OCI-LY1 (cell line): ENCODE measurements around the gene PCDHGA2.
"Not testable (repeated sequence)": the region's sequence is repeated elsewhere in the genome, so short reads cannot be mapped to it uniquely, and the experiment has no call there.

Source experiments
- H2AFZ ChIP-seq: fragments of 200-600 bp; sonication (generic), shearing (Covaris generic); 2 replicates; pipeline ENCODE4 v1.6.0; 2014; ENCODE audit warnings: antibody characterized with exemption, mild to moderate bottlenecking, low read length
- H3F3A ChIP-seq: fragments of 200-600 bp; sonication (generic), shearing (Covaris generic); 2 replicates; pipeline ENCODE4 v1.6.0; 2014; ENCODE audit warnings: mild to moderate bottlenecking, antibody characterized with exemption, low read length, moderate library complexity; ENCODE audit not compliant: insufficient read depth
- H3K27ac ChIP-seq: fragments of 200-600 bp; sonication (generic); 2 replicates; pipeline ENCODE4 v1.5.1; 2014; ENCODE audit warnings: low read length, mixed run types, mild to moderate bottlenecking, low read depth; ENCODE audit not compliant: poor library complexity, severe bottlenecking
- H3K27me3 ChIP-seq: fragments of 200-600 bp; sonication (generic); 2 replicates; pipeline ENCODE4 v1.6.0; 2014; ENCODE audit warnings: antibody characterized with exemption, mild to moderate bottlenecking, low read length, moderate library complexity; ENCODE audit not compliant: insufficient read depth
- H3K36me3 ChIP-seq: fragments of 200-600 bp; sonication (generic); 2 replicates; pipeline ENCODE4 v1.6.1; 2014; ENCODE audit warnings: mild to moderate bottlenecking, antibody characterized with exemption, low read length, moderate library complexity, mixed read lengths; ENCODE audit not compliant: insufficient read depth
- H3K4me1 ChIP-seq: fragments of 200-600 bp; sonication (generic); 2 replicates; pipeline ENCODE4 v1.5.1; 2014; ENCODE audit warnings: mild to moderate bottlenecking, low read length, moderate library complexity; ENCODE audit not compliant: insufficient read depth, severe bottlenecking
- H3K4me2 ChIP-seq: fragments of 200-600 bp; sonication (generic), shearing (Covaris generic); 2 replicates; pipeline ENCODE4 v1.6.1; 2014; ENCODE audit warnings: low read length
- H3K4me3 ChIP-seq: fragments of 200-600 bp; sonication (generic); 2 replicates; pipeline ENCODE4 v1.5.1; 2014; ENCODE audit warnings: low read length, low read depth, mild to moderate bottlenecking, mixed read lengths; ENCODE audit not compliant: poor library complexity, severe bottlenecking
- H3K79me2 ChIP-seq: fragments of 200-600 bp; shearing (Covaris generic); 2 replicates; pipeline ENCODE4 v1.6.1; 2016; ENCODE audit warnings: mixed run types, low read length, mixed read lengths; ENCODE audit not compliant: insufficient read depth
- H3K9ac ChIP-seq: fragments of 200-600 bp; sonication (generic), shearing (Covaris generic); 2 replicates; pipeline ENCODE4 v1.6.1; 2014; ENCODE audit warnings: mild to moderate bottlenecking, low read length, mixed read lengths
- H3K9me2 ChIP-seq: fragments of 200-600 bp; sonication (generic), shearing (Covaris generic); 2 replicates; pipeline ENCODE4 v1.6.1; 2014; ENCODE audit warnings: low read depth, mild to moderate bottlenecking, low read length, mixed read lengths
- H3K9me3 ChIP-seq: fragments of 200-600 bp; shearing (Covaris generic); 2 replicates; pipeline ENCODE4 v1.6.1; 2014; ENCODE audit warnings: low read length, mixed read lengths
- H4K20me1 ChIP-seq: fragments of 200-600 bp; sonication (generic), shearing (Covaris generic); 2 replicates; pipeline ENCODE4 v1.6.0; 2016; ENCODE audit warnings: mild to moderate bottlenecking, low read length; ENCODE audit not compliant: insufficient read depth
- CTCF ChIP-seq: fragments of 200-600 bp; sonication (generic), shearing (Covaris generic); IDR thresholded peaks from 2 replicates; pipeline ENCODE4 v1.5.1; 2017; ENCODE audit warnings: mild to moderate bottlenecking, antibody characterized with exemption, low read length, moderate library complexity, mixed read lengths
- EZH2 ChIP-seq: fragments of 200-600 bp; sonication (generic), shearing (Covaris generic); IDR thresholded peaks from 2 replicates; pipeline ENCODE4 v1.8.0; 2017; ENCODE audit warnings: borderline replicate concordance, mixed run types, mild to moderate bottlenecking, antibody characterized with exemption, low read length, moderate library complexity, mixed read lengths

Gene PCDHGA2

GRCh38 chr5:141374627-141375026, 36.1 kb downstream of the PCDHGA2 start:
- Histone ChIP-seq H3K9ac (no peak overlapping the region), H3K4me3 (no peak overlapping the region), H3K9me3 (peaks cover 19% of the 10 kb centered on the region), H3K4me1 (no peaks in the 10 kb centered on the region), H3K9me2 (no peaks in the 10 kb centered on the region), H3K4me2 (no peak overlapping the region), H3K27me3 (no peaks in the 10 kb centered on the region), H3K36me3 (no peaks in the 10 kb centered on the region), H3K27ac (no peak overlapping the region), H2AFZ (no peak overlapping the region), H3K79me2 (no peaks in the 10 kb centered on the region), H4K20me1 (no peaks in the 10 kb centered on the region), H3F3A (0 out of 2 replicates have a peak, but pooled peaks cover 3% of the 10 kb centered on the region)
- TF ChIP-seq EZH2 = no peak
- TF ChIP-seq CTCF = no peak

GRCh38 chr5:141375444-141376155, 37.0 kb downstream of the PCDHGA2 start:
- not testable (repeated sequence) for H3K27me3 ChIP-seq, H3K27ac ChIP-seq, H4K20me1 ChIP-seq, H3K4me3 ChIP-seq, H3F3A ChIP-seq, H3K4me1 ChIP-seq, H3K36me3 ChIP-seq, H3K9me2 ChIP-seq, H2AFZ ChIP-seq, H3K79me2 ChIP-seq, H3K4me2 ChIP-seq, H3K9ac ChIP-seq
- H3K9me3 ChIP-seq = peaks cover 19% of the 10 kb centered on the region

- no peak for TF ChIP-seq EZH2
- TF ChIP-seq CTCF = no peak
- Histone ChIP-seq H3K9me2 (no peaks in the 10 kb centered on the region), H3K27me3 (no peaks in the 10 kb centered on the region), H3K4me3 (no peak within 1 kb of the TSS), H3K9me3 (peaks cover 9% of the 10 kb centered on the region), H4K20me1 (no peaks in the 10 kb centered on the region), H2AFZ (no peak within 1 kb of the TSS), H3K27ac (no peak within 1 kb of the TSS), H3F3A (no peaks in the 10 kb centered on the region), H3K9ac (no peak within 1 kb of the TSS), H3K4me2 (no peak within 1 kb of the TSS), H3K79me2 (no peaks in the 10 kb centered on the region), H3K36me3 (no peaks in the 10 kb centered on the region), H3K4me1 (no peaks in the 10 kb centered on the region)
Measured at GRCh38 chr5:141382469-141383294, 44.1 kb downstream of the PCDHGA2 start, which contains the start of gene PCDHGA7. Gene PCDHGA7, plus strand, starts transcription at chr5:141382742. Its CDS starts 158 bp downstream, at chr5:141382900.
